ENCODE measurements around the gene ARHGEF38. TPM values are rescaled to one million over a fixed set of nuclear protein-coding genes. Genes with fewer than 3 reads are reported as not detected.

ARHGEF38 gene, protein sequence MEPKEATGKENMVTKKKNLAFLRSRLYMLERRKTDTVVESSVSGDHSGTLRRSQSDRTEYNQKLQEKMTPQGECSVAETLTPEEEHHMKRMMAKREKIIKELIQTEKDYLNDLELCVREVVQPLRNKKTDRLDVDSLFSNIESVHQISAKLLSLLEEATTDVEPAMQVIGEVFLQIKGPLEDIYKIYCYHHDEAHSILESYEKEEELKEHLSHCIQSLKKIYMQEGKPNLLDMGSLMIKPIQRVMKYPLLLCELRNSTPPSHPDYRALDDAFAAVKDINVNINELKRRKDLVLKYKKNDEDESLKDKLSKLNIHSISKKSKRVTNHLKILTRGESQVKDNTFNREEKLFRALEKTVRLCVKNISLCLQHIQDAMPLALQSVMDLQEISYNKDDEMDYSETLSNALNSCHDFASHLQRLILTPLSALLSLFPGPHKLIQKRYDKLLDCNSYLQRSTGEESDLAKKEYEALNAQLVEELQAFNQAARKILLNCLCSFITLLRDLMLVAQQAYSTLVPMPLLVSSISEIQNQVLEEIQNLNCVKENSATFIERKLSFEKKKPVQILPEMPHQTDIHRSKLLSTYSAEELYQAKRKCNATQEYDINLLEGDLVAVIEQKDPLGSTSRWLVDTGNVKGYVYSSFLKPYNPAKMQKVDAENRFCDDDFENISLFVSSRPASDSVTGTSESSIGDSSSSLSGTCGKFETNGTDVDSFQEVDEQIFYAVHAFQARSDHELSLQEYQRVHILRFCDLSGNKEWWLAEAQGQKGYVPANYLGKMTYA
- not detected for total RNA-seq

GRCh38 chr4:105551965-105552746 lies at the start of gene ARHGEF38:
Gene ARHGEF38, plus strand, starts transcription at chr4:105552620. Its CDS starts 146 bp downstream, at chr4:105552766.
- no peak for DNase-seq

GRCh38 chr4:105503484-105503883 lies 48.9 kb upstream of the ARHGEF38 start:
- no peak for DNase-seq

- no peak for DNase-seq
Observed at GRCh38 chr4:105504744-105505143, 47.7 kb upstream of the ARHGEF38 start.

- no peak for DNase-seq
Observed at GRCh38 chr4:105509291-105509690, 43.1 kb upstream of the ARHGEF38 start.

GRCh38 chr4:105509714-105510113 lies 42.7 kb upstream of the ARHGEF38 start:
- DNase-seq = no peak

GRCh38 chr4:105510245-105510644 lies 42.2 kb upstream of the ARHGEF38 start:
- no peak for DNase-seq

DNA sequence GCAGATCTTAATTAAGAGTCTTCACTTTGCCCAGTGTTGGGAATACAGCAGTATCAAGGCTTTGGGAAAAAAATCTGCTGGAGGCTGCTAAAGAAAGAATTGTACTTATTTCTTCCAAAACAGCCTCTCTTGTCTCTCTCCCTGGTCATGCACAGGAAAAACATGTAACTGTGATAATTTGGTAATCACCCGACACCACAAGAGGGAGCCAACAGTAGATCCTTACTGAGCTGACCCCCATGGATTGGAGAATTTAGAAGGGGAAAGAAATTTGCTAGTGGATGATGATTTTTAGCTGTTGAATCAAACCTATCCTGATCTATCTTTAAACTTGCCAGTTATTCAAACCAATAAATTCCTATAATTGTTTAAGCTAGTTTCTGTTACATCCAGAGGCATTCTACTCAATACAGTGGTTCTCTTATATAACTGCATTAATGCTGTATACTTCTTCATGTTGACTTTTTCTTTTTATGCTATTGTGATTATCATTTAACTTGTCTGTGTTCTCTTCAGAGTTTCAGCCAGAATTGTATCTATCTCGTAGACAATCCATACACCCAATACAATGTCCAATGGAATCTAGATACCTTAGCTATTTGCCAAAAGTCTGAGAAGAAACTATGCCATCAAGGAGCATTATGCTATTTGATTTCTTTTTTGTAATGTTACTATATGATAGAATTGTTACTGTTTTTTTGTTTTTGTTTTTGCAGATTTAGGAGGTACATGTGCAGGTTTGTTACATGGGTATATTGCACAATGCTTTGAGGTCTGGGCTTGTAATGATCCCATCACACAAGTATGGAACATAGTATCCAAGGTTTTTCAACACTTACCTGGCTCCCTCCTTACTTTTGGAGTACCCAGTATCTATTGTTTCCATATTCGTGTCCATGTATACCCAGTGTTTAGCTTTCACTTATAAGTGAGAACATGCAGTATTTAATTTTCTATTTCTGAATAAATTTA lies 31.3 kb upstream of the ARHGEF38 start:
- DNase-seq = no peak

DNA sequence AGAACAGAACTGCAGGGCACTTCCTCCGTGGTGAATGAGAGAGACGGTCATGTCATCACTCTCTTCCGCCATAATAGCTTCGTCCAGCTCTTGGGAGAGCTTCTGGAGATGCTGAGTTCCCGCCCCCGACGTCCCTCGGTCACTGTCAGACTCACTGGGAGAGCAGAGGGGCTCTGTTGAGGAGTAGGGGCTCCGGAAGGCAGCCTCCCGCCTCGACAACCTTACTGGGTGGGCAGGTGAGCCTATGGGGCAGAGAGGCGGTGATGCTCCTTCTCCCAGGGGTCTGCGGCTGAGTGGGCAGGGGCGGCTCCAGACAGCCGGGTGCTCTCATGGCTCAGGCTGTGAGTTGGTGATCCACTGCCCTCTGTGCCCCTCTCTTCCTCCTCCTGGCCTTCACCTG lies 25.8 kb upstream of the ARHGEF38 start:
- DNase-seq = no peak

DNA sequence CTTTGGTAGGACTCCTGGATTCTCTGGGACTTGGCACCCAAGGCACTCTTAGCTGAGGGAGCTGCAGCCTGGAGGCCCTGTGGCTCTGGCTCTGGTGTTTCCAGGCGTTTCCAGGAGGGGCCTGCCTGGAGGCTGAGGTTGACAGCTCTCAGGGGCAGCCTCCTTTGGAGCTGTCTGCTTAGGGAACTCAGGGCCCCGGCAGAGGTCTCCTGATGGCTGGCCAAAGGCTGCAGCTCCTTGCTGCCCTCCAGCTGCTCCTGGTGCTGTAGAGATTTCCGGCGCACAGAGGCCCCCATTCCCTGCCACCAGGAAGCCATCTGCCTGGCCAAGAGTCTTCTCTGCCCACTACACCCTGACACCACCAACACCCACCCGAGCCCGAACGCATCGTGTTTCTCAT lies 25.3 kb upstream of the ARHGEF38 start:
- no peak for DNase-seq

DNA sequence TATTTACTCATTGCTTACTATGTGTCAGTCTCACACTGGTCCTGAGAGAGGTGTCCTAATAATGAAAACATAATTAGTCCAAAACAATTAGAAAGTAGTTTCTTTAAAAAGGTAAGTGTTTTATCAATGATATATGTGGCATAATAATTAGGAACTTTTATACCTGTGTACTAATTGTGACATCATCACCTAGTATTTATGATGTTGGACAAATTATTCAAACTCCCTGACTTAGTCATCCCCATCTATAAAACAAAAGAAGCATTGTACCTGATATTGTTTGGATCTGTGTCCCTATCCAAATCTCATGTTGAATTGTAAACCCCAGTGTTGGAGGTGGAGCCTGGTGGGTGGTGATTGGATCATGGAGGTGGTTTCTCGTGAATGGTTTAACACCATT lies 15.8 kb upstream of the ARHGEF38 start:
- no peak for DNase-seq

GRCh38 chr4:105541420-105541819 lies 11.0 kb upstream of the ARHGEF38 start:
- DNase-seq = no peak

DNA sequence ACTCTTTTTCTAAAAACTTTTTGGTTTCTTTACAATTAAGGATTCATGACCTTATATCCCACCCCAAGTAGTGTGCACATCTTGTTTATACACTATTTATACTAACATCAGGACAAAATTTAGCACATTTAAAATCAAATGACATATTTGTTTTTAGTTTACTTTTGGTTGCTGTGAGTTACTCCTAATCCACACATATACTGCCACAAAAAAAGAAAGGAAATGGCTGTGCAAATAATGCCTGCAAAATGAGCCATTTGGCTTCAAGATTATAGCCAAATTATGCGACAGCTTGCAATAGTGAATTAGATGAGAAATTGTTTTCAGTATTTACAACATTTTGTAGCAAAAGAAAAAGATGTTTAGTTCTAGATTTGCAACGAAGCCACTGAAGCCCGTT lies 10.4 kb upstream of the ARHGEF38 start:
- DNase-seq = no peak

GRCh38 chr4:105543346-105543745 lies 9.1 kb upstream of the ARHGEF38 start:
- DNase-seq = no peak

DNA sequence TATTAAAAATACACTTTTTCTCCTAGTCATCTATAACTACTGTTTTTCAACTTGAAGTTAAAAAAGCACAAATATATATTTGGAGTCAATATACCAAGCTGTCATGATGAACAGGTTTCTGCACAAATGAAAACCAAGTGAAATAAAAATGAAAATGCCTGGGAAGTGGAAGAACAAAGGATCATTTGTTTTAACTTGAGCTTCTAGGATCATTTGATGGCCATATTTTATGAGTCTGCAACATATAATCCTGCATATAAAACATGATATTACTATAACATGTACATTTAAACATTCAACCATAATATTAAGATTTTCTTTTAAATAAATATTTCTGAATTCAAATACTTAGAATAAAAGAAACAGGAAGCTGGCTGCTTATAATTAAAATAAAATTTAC lies 8.5 kb upstream of the ARHGEF38 start:
- DNase-seq = no peak

- no peak for DNase-seq
Observed at GRCh38 chr4:105544520-105545286, 7.7 kb upstream of the ARHGEF38 start.

GRCh38 chr4:105546086-105546485 lies 6.3 kb upstream of the ARHGEF38 start:
- no peak for DNase-seq

DNA sequence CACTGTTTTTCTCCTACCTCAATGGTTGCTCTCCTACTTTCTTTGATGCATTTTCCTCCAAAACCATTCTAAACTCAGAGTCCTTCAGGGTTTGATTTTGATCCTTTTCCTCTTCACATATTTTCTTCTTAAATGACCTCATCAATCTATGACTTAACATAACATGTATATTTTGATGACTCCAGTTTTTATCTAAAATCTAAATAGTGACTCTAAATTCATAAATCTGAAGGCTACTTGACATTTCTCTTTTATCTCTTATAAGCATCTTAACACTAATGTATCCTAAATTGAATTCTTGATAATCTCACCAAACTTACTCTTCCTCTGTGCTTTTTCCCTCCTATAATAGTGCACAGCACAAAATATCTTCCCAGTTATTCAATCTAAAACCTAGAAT lies 4.7 kb upstream of the ARHGEF38 start:
- DNase-seq = no peak

GRCh38 chr4:105548483-105548882 lies 3.9 kb upstream of the ARHGEF38 start:
- no peak for DNase-seq

DNA sequence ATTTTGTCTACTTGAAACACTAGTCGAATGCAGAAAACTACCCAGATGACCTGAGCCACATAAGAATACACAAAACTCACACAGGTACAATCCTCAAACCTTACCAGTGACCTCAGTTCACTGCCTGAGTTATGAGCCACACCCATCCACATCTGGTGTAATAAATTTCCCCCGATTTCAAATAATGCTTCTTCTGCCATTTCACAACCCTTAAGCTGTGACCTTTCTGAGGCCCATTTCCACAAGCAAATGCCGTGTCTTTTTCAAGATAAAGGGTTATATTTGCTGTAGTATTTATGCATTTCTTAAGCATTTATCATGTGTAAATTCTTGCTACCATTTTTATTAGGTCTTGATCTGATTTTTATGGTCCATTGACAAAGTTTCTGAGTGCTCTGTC lies 1.8 kb upstream of the ARHGEF38 start:
- DNase-seq = no peak

DNA sequence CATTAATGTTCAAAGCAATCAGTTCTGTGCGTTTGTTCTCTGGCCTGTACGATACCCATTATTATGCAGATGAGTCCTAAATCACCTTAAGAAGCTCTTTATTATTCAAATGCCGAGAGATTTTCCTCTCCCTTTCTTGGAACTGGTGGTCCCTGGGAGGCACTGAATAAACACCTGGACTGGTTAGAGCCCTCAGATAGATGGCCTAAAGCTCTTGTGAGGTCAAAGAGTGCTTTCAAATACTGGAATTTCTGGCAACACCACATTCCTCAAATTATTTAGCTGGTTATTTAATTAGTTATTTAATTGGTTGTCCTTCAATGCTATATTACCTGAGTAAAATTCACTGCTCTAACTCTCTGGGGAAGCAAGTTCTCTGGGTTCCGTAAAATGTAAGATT lies 3.0 kb downstream of the ARHGEF38 start:
- no peak for DNase-seq

- DNase-seq = no peak
Observed at GRCh38 chr4:105556206-105556605, 3.8 kb downstream of the ARHGEF38 start.
